Measurements from ENCODE around the gene HADH.

GRCh38 chr4:108060164-108060563 lies 70.5 kb downstream of the HADH start:
- TF ChIP-seq CTCF (IDR thresholded peaks at IDR 0.05) (peak in 1 of 6 experiments; percentile 14), POLR2A (IDR thresholded peaks at IDR 0.05) (no peak)

Data from esophagus squamous epithelium (tissue), 4 donors.